T47D (cell line): Measurements from ENCODE around the gene SCMH1.
A peak's percentile ranks its signal among the peaks of the same experiment; 100 is the strongest.
"Not testable (repeated sequence)": the region's sequence is repeated elsewhere in the genome, so short reads cannot be mapped to it uniquely, and the experiment has no call there.

Experiments
- DNase-seq, 2 experiments: peaks; one replicate each; pipeline versions ENCODE4 v3.0.0 to v3.0.0-alpha.2; 2011 to 2012; ENCODE audit warnings: low read depth in 1 of 2, low spot score in 1 of 2
- JUND ChIP-seq: IDR thresholded peaks from 2 replicates; pipeline ENCODE4 v1.6.1; 2012; ENCODE audit warnings: low read depth
- in situ Hi-C: cut with HindIII; loops from 2 replicates; pipeline ENCODE4 v1.10.0; 2016; ENCODE audit warnings: low sequenced_read_pairs, low pct_unique_long_range_greater_than_20kb

SCMH1 gene

DNA sequence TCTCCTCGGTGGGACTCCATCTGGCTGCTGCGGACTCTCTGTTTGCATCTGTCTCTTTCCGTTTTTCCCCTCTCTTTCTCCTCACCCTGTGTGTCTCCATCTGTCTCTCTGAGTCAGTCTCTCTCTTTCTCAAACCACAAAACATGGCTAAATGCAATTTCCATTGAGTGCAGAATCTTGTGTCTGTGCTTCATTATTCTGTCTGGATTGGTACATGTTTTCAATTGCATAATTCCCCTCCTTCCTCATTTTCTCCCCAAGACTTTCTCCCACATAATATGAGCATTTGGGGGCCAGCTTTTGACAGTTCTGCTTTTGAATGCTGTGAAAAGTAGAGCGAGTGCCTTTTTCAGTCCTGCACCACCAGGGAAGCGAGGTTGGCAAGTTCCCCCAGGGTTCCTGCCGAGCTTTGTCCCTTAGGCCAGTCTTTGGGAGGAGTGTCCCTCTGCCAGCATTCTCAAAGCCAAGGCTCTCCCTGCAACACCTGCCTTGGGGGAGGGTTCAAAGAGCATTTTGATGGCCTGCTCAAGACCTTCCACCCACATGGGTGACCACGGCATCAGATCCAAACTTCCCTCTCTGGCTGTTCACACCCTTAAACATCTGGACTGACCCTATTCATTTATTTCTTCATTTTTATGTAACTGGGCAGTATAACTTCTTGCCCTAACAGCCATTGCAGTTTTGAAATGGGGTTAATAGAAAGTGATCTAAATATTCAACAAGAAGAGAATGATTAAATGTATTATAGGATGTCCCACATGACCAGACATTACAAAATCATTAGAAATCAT lies 32.8 kb upstream of the SCMH1 start:
- TF ChIP-seq JUND = no peak
- in situ Hi-C loops = no loop called here
- no peak for DNase-seq

DNA sequence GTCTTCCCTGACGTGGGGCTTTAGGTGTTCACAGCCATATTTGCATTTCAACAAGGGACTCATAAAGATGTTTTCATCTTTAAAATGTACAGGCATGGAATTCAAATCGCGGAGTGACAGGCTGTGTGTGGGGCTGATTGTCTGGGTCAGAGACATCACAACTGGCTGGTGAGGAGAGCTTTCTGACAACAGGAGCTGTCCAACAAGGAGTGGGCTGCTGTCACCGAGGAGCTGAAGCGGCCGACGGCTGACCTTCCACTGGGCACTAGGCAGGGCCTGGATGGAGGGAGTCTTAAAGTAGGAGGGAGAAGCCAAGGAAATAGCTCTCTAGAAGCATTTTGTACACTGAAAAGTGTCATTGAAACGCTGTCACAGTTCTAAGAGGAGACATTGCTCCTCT lies 30.5 kb upstream of the SCMH1 start:
- in situ Hi-C loops = no loop called here
- no peak for TF ChIP-seq JUND
- no peak for DNase-seq

DNA sequence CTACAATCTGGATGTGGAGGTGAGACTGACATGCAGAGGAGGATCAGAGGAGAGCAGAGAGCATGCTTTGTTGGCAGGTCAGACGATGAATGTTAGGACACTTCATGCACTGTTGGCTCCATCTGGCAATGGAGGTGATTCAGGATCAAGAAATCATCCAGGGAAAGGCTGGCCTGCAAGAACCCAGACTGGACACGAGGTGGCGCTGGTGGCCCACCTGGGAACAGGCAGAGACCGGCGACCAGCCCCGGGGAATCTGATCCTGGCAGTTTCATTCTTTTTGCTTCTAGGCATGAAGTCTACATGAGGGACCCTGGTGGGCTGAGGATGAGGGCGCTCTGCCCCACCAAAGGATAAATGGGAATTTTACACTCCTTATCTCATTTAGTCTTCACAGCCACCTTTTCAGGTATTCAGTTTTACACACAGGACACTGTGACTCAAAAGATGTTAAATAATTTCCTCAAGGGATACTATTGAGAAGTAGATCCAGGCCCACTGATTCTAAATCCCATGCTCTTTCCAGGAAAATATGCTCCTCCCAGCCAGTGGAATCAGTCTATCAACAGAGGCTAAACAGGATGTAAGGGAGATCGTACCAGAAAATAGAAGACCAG lies 26.2 kb upstream of the SCMH1 start:
- in situ Hi-C loops = no loop called here
- DNase-seq = peak; percentile 50 to 65
- no peak for TF ChIP-seq JUND

GRCh38 chr1:41261926-41262618 lies 20.0 kb upstream of the SCMH1 start:
- no peak for TF ChIP-seq JUND
- no peak for DNase-seq
- in situ Hi-C loops = no loop called here

- TF ChIP-seq JUND = no peak
- no peak for DNase-seq
- in situ Hi-C loops = no loop called here
Measured at GRCh38 chr1:41260768-41261167, 18.7 kb upstream of the SCMH1 start.

DNA sequence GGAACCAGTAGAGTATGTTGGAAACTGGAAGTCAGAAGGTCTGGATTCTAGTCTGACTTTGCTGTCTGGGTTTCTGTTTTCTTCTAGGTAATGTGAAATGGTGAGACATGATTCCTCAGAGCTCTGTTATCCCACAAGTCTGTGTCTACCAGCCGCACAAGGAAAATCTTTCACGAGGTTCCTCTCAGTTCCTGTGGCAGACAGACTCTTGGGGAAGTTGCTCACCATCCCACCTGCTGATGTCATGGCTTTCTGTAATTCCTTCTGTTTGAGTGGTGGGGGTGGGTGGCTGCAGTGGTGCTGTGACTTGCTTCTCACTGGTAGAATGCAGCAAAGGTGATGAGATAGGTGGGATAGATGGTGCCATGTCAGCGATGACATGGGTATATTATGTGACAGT lies 17.1 kb upstream of the SCMH1 start:
- in situ Hi-C loops = no loop called here
- no peak for TF ChIP-seq JUND

GRCh38 chr1:41255978-41256377 lies 13.9 kb upstream of the SCMH1 start:
- in situ Hi-C loops = no loop called here
- TF ChIP-seq JUND = no peak
- DNase-seq = no peak

More for the DNA sequence above, 17.1 kb upstream of the SCMH1 start:
- DNase-seq = no peak

GRCh38 chr1:41251120-41251519 lies 9.0 kb upstream of the SCMH1 start:
- in situ Hi-C loops, DNase-seq: not testable (repeated sequence)

- no peak for TF ChIP-seq JUND
- in situ Hi-C loops = no loop called here
- DNase-seq = no peak
Measured at GRCh38 chr1:41249319-41249718, 7.2 kb upstream of the SCMH1 start.

GRCh38 chr1:41246568-41246967 lies 4.5 kb upstream of the SCMH1 start:
- in situ Hi-C loops = no loop called here
- no peak for DNase-seq
- TF ChIP-seq JUND = no peak

GRCh38 chr1:41245659-41246058 lies 3.6 kb upstream of the SCMH1 start:
- DNase-seq = no peak
- TF ChIP-seq JUND = no peak
- in situ Hi-C loops = no loop called here

- TF ChIP-seq JUND = no peak
- in situ Hi-C loops = no loop called here
- DNase-seq = no peak
Measured at GRCh38 chr1:41243079-41243385, 926 bp upstream of the SCMH1 start.

- in situ Hi-C loops = no loop called here
- TF ChIP-seq JUND = no peak
- DNase-seq = peak in 1 of 2 experiments; percentile 13
Measured at GRCh38 chr1:41242342-41243078, 404 bp upstream of the SCMH1 start.
